Natural killer cell (primary cell): ENCODE data around the gene TACC3. TPM values are rescaled to one million over a fixed set of nuclear protein-coding genes. Genes with fewer than 3 reads are reported as not detected.
A peak's percentile ranks its signal among the peaks of the same experiment; 100 is the strongest.
"Not testable (repeated sequence)": the region's sequence is repeated elsewhere in the genome, so short reads cannot be mapped to it uniquely, and the experiment has no call there.

Source experiments
- ATAC-seq, 3 donors: fragments of 150-1000 bp in 2 of 3; fragments of 200-7000 bp in 1 of 3; cut with Tn5 transposase; 1 replicate in 1 of 3; 2 replicates in 2 of 3; pipeline ENCODE4 v1.10.0; 2021; ENCODE audit warnings: mild to moderate bottlenecking in 2 of 3, moderate library complexity in 2 of 3
- DNase-seq, 2 donors: peaks; one replicate each; pipeline versions ENCODE4 v3.0.0 to v3.0.0-alpha.2; 2013 to 2021; ENCODE audit warnings: mixed read lengths in 1 of 2
- H3K27ac ChIP-seq: one replicate; pipeline ENCODE4 v1.5.1; 2013; ENCODE audit warnings: mild to moderate bottlenecking, low read length
- H3K27me3 ChIP-seq: one replicate; pipeline ENCODE4 v1.6.1; 2013; ENCODE audit warnings: low read length; ENCODE audit not compliant: control insufficient read depth, insufficient read depth
- H3K36me3 ChIP-seq: one replicate; pipeline ENCODE4 v1.6.1; 2013; ENCODE audit warnings: low read length; ENCODE audit not compliant: control insufficient read depth, insufficient read depth
- H3K4me1 ChIP-seq: one replicate; pipeline ENCODE4 v1.6.1; 2013; ENCODE audit warnings: low read length; ENCODE audit not compliant: control insufficient read depth, insufficient read depth
- H3K4me3 ChIP-seq: one replicate; pipeline ENCODE4 v1.5.1; 2013; ENCODE audit warnings: low read length
- H3K9me3 ChIP-seq: one replicate; pipeline ENCODE4 v1.6.1; 2013; ENCODE audit warnings: low read length; ENCODE audit not compliant: control insufficient read depth, insufficient read depth
- H3K27ac Mint-ChIP-seq, 2 donors: one replicate each; pipeline ENCODE4 v1.8.0; 2022; ENCODE audit warnings: mild to moderate bottlenecking in 2 of 2, mixed read lengths in 2 of 2, moderate library complexity in 1 of 2
- H3K27me3 Mint-ChIP-seq, 2 donors: one replicate each; pipeline ENCODE4 v1.8.0; 2022; ENCODE audit warnings: low read depth in 2 of 2, mixed read lengths in 2 of 2
- H3K36me3 Mint-ChIP-seq: one replicate; pipeline ENCODE4 v1.8.0; 2022; ENCODE audit warnings: mixed read lengths
- H3K4me1 Mint-ChIP-seq, 2 donors: one replicate each; pipeline ENCODE4 v1.8.0; 2022; ENCODE audit warnings: mixed read lengths in 2 of 2
- H3K4me3 Mint-ChIP-seq: one replicate; pipeline ENCODE4 v1.8.0; 2022; ENCODE audit warnings: mild to moderate bottlenecking, moderate library complexity, mixed read lengths
- H3K9me3 Mint-ChIP-seq, 2 donors: one replicate each; pipeline ENCODE4 v1.8.0; 2022; ENCODE audit warnings: mixed read lengths in 2 of 2
- CTCF ChIP-seq: fragments of 200-600 bp; IDR thresholded peaks from one replicate; pipeline ENCODE4 v1.8.0; 2022; ENCODE audit warnings: antibody characterized with exemption
- whole genome bisulfite sequencing: methylation state at CpG from one replicate; pipeline ENCODE4 v1.1.7; 2013; ENCODE audit warnings: missing lambda C conversion rate; ENCODE audit not compliant: insufficient coverage; 5-methylcytosine and 5-hydroxymethylcytosine counted together
- intact Hi-C: fragments of 100-400 bp; cut with micrococcal nuclease; formaldehyde crosslinking; loops from one replicate; pipeline ENCODE4 v1.14.2; 2022
- total RNA-seq, 4 donors: library from RNA; stranded (reverse); fragments of 120-200 nt in 1 of 4; gene quantifications; one replicate each; pipeline versions ENCODE4 v1.2.3 to v1.2.4, GENCODE V29; 2013 to 2022

The TACC3 gene
- total RNA-seq, 3 donors from 2014 or later (not counting 1 experiment from before 2014, with no cell fraction given): 23.4 to 43.7 (median 32.5) TPM

GRCh38 chr4:1693131-1693896 lies 28.0 kb upstream of the TACC3 start:
- peak; percentile 86 for TF ChIP-seq CTCF
- DNase-seq (peak; percentile 68 to 92), ATAC-seq (peak; percentile 92 to 99 (median 95))
- Histone ChIP-seq H3K27ac (no peak overlapping the region), H3K9me3 (no peaks in the 10 kb centered on the region), H3K4me3 (no peak overlapping the region), H3K27me3 (no peaks in the 10 kb centered on the region), H3K4me1 (no peaks in the 10 kb centered on the region), H3K36me3 (peaks cover 48% of the 10 kb centered on the region)
- WGBS: 53% methylated on average over 7 of the region's 7 CpGs
- no peaks in the 10 kb centered on the region for H3K9me3 Mint-ChIP-seq
- H3K4me1 Mint-ChIP-seq: no peaks in the 10 kb centered on the region
- no peaks in the 10 kb centered on the region for H3K27me3 Mint-ChIP-seq
- no peak overlapping the region for H3K4me3 Mint-ChIP-seq
- intact Hi-C loops: loop anchor here (1.0 kb wide), 1 partner anchor 33 kb away; no protein-coding TSS in a partner anchor
- no peak overlapping the region for H3K27ac Mint-ChIP-seq
- H3K36me3 Mint-ChIP-seq: no peaks in the 10 kb centered on the region

GRCh38 chr4:1695913-1696312 lies 25.4 kb upstream of the TACC3 start:
- Histone ChIP-seq H3K4me3 (no peak overlapping the region), H3K27me3 (no peaks in the 10 kb centered on the region), H3K36me3 (peaks cover 60% of the 10 kb centered on the region), H3K27ac (no peak overlapping the region), H3K9me3 (no peaks in the 10 kb centered on the region), H3K4me1 (no peaks in the 10 kb centered on the region)
- ATAC-seq (no peak), DNase-seq (no peak)
- no peaks in the 10 kb centered on the region for H3K27me3 Mint-ChIP-seq
- no peaks in the 10 kb centered on the region for H3K9me3 Mint-ChIP-seq
- no peak overlapping the region for H3K27ac Mint-ChIP-seq
- no peak overlapping the region for H3K4me3 Mint-ChIP-seq
- intact Hi-C loops: no loop called here
- no peaks in the 10 kb centered on the region for H3K4me1 Mint-ChIP-seq
- no peak for TF ChIP-seq CTCF
- WGBS: 96% methylated on average over 3 of the region's 5 CpGs
- H3K36me3 Mint-ChIP-seq: no peaks in the 10 kb centered on the region

GRCh38 chr4:1701671-1702070 lies 19.6 kb upstream of the TACC3 start:
- H3K9me3 Mint-ChIP-seq, ATAC-seq, H3K36me3 Mint-ChIP-seq, H3K4me3 Mint-ChIP-seq, intact Hi-C loops, H3K9me3 ChIP-seq, H3K4me3 ChIP-seq, H3K27me3 Mint-ChIP-seq, H3K4me1 ChIP-seq, H3K27ac Mint-ChIP-seq, DNase-seq, H3K27me3 ChIP-seq, H3K27ac ChIP-seq: not testable (repeated sequence)
- H3K36me3 ChIP-seq: peaks cover 36% of the 10 kb centered on the region
- H3K4me1 Mint-ChIP-seq: peaks cover 8 to 17% of the 10 kb centered on the region in 2 donors
- 94% methylated on average over 8 of the region's 8 CpGs for WGBS

GRCh38 chr4:1703867-1704266 lies 17.5 kb upstream of the TACC3 start:
- Histone ChIP-seq H3K4me3 (no peak overlapping the region), H3K9me3 (no peaks in the 10 kb centered on the region), H3K36me3 (peaks cover 26% of the 10 kb centered on the region), H3K27ac (no peak overlapping the region), H3K27me3 (no peaks in the 10 kb centered on the region), H3K4me1 (no peaks in the 10 kb centered on the region)
- ATAC-seq: no peak
- H3K9me3 Mint-ChIP-seq: no peaks in the 10 kb centered on the region
- H3K36me3 Mint-ChIP-seq: no peaks in the 10 kb centered on the region
- no peak for TF ChIP-seq CTCF
- no peak for DNase-seq
- intact Hi-C loops: no loop called here
- H3K27me3 Mint-ChIP-seq: no peaks in the 10 kb centered on the region
- WGBS: 100% methylated on average over 1 of the region's 1 CpG
- H3K4me3 Mint-ChIP-seq: no peak overlapping the region
- H3K27ac Mint-ChIP-seq: no peak overlapping the region
- peaks cover 8 to 21% of the 10 kb centered on the region in 2 donors for H3K4me1 Mint-ChIP-seq
